GM19468 (cell line): Measurements from ENCODE around the gene UNC13D.

Source experiments
- ATAC-seq: cut with Tn5 transposase; IDR thresholded peaks from one replicate; pipeline ENCODE4 v1.9.1; 2021; ENCODE audit warnings: mild to moderate bottlenecking, moderate library complexity, moderate number of reproducible peaks; ENCODE audit not compliant: unreplicated experiment; ENCODE audit errors: extremely low read depth

UNC13D gene

DNA sequence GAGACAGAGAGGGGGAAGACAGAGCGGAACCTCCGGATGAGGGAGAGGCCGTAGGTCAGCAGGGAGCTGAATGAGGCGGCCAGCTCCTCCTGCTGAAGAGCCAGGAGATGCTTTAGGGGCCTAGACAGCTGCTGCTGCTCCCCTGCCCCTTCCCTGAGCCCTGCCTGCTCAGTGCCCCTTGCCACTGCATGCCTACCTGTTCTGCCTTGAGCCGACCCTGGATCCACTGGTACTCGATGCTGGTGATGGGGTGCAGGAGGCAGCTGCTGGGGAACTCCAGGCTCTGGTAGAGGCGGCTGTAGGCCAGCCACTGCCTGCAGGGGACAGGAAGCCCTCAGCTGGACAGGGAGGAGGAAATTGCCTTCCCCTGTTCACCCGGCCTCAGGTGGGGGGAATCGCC, 7.6 kb downstream of the UNC13D start:
- no peak for ATAC-seq

DNA sequence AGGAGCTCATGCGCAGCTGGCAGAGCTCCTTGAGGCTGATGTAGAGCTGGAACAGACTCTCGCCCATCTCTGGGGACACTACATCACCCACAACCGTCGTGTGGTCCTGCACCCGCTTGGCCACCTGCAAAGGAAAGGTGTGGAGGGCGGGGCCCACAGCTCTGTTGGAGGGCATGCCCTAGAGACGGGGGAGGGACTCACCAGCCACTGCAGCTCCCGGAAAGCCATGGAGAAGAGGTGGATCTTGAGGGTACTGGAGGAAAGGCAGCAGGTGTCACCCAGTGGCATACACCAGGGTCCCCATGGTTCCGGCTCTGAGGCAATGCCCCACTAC, 8.6 kb downstream of the UNC13D start:
- no peak for ATAC-seq

GRCh38 chr17:75834928-75835653, 9.1 kb downstream of the UNC13D start:
- ATAC-seq = no peak

DNA sequence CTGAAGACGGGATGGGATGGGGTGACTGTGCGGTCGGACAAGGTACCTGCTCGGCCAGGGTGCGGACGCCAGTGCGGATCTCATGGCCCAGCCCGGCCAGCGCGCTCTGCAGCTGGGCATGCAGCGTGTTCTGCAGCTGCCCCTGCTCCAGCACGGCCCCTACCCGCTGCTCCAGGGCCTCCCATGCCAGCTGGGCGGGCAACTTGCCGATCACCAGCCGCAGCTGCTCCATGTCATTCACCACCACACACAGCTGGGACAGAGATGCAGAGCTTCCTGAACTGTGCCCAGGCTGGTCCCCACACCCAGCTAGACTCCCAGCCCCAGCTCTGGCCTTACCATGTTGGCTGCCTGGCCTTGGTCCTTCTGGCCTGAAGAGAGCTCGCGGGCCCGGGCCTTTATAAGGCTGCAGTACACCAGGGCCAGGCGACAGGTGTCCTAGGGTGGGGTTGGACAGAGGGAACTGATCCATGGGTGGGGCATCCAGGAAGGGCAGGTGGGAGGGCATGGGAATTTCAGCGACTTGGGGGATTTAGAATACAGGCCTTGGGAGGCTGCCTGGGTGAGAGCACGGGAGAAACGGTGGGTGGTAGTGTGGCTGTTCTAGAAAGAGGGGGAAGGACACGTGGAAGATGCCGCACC, 9.8 kb downstream of the UNC13D start:
- ATAC-seq = no peak

GRCh38 chr17:75832652-75833400, 11.4 kb downstream of the UNC13D start:
- no peak for ATAC-seq

GRCh38 chr17:75832164-75832651, 12.0 kb downstream of the UNC13D start:
- ATAC-seq = no peak

GRCh38 chr17:75831032-75831571, 13.1 kb downstream of the UNC13D start:
- no peak for ATAC-seq

DNA sequence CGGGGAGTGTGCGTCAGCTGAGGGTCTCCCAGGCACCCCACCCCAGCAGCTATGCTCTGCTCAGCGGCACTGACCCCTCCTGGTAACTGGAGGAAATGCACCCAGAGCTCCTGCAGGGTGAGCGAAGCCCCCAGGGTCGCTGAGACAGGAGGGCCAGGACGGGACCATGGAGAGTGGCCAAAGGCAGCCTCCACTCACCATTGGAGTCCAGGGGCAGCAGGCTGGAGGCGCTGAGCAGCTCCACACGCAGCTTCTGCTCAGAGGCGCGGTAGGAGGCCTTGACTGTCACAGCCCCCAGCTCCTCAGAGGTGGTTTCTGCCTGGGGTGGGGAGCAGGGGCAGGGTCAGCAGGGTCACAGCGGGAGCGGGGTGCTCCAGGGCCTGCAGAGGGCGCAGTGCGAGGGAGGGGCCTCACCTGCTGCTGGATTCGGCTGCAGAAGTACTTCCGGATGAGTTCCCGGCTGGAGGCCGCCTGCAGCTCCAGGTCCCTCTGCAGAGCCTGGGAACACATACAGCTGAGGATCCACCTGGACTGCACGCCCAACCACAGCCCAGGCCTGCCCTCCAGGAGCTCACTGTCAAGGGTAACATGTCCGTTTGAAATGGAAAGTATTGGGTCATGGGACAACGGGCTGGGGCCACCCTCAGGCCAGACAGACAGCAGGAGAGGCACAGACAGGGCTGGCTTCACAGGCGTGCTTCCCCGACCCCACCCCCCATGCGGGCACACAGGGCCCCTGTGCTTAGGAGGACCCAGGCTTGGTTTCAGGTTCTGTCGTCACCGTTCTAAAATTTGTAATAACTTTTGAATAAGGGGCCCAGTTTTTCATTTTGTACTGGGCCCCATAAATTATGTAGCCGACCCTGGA, 13.8 kb downstream of the UNC13D start:
- ATAC-seq = no peak

DNA sequence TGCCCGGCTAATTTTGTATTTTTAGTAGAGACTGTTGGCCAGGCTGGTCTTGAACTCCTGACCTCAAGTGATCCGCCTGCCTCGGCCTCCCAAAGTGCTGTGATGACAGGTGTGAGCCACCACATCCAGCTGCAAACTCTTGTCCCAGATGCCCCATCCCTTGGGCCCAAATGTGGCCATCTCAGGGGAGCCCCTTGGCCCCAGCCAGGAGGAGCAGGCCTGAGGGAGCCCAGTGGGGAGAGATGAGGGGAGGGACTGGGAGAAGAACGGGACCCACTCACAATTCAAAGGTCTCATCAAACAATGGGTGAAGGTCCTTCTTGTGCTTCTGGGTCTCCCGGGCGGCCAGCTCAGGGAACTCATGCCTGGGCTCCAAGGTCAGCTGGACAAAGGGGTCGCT, 14.5 kb downstream of the UNC13D start:
- ATAC-seq = no peak

DNA sequence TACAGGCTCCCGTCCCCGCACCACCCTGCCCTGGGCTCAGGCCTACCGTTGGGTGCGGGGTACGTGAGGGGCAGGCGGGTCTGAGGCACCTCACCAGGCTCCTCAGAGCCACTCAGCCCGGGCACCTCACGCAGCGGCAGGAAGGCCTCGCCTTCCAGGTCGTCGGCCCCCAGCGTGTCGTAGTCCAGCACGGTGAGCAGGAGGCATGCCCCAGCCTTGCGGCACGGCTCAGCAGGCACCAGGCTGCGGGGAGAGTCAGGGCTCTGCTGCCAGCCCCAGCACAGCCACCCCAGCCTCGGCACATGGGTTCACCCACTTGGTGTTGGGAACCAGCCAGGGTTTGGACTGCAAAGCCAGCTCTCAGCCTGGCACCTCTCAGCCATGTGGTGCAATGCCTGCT, 15.5 kb downstream of the UNC13D start:
- ATAC-seq = no peak

- ATAC-seq = no peak
These were observed 16.2 kb downstream of the UNC13D start for GRCh38 chr17:75828076-75828400.

DNA sequence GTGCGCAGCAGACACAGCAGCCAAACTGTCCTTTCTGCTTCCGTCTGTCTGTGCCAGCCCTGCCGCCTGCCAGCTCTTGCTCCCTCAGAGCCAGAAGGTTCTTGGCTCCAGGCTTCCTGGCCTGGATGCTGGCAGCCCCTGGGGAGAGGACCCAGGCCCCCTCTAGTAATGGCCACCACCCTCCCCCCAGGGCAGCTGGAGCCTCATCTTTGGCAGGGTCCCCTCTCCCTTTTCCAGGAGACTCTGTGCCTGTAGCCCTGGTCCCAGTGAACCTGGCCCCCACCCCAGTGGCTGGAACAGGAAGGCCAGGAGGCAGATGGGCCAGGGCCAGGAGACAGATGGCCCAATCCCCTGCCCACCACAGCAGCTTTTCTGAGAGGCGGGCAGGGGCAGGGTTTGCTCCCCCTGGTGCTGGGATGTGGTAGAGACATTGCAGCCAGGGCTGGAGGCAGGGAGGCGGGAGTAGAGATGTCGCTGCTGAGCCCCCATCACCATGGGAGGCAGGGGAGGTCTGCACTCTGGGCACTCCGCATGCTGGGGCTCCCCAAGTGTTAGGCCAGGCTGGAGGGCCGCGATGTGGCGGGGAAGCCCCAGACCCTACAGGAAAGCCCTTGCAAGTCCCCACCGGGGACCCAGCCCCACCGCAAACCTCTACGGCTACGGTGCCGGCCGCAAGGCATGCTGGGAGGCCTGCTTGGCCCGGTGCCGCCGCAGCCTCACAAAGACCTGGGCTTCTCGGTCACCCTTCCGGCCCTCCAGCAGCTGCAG, 16.7 kb downstream of the UNC13D start:
- ATAC-seq = no peak

DNA sequence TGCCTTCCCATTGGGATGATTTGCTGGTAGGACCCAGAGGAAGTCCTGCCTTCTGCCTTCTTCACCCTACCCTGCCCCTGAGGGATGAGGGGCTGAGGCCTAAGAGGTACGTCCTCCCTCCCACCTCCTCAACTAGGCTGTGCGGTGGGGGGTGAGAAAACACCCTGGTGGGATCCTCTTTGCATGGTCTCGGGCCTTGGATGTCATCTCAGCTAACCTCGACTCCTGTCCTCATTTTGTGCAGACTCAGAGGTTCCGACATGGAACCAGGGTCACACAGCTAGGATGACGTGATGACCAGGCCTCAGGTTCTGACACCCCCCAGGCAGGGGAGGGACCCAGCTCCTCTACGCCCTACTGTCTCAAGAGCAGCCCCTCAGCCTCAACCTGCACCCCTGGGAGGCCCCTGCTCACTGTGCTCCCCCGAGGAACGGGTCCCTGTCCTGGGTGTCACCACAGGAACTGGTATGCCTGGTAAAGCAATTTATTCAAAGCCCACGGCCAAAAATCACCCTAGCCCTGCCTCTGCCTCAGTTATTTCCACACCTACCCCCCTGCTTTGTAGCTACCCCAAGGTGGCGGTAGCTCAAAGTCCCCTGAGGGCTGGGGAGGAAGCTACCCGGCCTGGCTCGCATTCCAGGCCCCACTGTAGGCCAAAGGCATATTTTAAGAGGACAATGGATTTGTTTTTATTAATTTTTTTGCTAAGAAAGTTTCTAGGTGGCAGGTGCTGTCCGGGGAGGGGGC, 17.5 kb downstream of the UNC13D start:
- ATAC-seq = no peak

DNA sequence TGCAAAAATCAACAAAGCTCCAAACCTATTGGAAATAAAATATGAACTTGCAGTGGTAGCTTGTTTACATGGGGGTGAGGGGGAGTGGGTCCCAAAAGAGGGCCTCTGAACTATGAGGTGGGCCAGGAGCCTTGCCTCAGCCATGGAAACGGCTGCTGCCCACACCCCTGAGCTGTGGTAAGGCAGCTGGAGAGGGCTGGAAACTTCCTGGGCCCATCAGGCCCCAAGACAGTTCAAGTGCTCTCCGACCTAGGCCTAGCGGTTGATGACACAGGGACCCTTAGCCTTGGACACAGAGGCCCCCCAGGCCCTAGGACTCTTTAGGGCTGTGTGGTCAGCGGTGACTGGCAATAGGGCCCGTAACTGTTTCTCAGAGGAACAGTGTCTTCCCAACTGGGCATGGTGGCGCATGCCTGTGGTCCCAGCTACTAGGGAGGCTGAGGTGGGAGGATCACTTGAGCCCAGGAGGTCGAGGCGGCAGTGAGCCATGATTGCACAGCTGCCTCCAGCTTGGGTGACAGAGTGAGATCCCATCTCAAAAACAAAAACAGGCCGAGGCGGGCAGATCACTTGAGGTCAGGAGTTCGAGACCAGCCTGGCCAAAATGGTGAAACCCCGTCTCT, 18.3 kb downstream of the UNC13D start:
- ATAC-seq = no peak

DNA sequence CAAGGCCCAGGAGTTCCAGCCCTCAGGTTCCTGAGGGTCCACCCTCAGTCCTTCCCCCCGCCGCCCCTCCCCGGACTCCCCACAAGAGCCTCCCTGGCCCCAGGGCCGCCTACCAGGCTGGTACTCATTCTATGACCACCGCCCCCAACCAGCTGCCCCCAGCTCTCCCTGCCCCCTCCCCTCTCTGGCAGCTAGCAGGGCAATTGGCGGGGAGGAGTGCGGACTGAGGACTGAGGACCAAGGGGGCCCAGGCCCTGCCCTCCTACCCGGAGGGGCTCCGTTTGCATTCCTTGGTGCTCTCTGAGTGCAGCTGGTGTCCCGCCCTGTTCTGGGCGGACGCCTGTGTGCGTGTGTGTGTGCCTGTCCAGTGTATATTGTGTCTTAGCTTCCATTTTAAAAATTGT, 19.1 kb downstream of the UNC13D start:
- no peak for ATAC-seq

DNA sequence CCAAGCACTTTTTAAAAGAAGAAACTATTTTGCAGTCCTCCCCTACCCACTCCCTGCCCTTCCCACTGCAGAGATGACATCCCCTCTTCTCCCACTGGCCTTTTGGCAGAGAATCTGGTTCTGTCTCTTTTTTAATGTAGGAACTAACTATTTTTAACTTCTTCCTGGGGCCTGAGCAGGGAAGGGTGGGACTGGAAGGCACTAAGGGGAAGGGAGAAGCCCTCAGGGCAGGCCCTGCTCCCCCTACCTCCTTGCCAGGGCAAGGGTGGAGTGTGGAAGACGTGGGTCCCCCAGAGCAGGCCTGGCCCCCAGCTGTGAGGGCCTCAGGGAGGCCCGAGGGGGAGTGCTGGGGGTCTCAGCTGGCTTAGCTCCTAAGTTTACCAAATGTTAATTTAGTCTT, 19.5 kb downstream of the UNC13D start:
- ATAC-seq = no peak

DNA sequence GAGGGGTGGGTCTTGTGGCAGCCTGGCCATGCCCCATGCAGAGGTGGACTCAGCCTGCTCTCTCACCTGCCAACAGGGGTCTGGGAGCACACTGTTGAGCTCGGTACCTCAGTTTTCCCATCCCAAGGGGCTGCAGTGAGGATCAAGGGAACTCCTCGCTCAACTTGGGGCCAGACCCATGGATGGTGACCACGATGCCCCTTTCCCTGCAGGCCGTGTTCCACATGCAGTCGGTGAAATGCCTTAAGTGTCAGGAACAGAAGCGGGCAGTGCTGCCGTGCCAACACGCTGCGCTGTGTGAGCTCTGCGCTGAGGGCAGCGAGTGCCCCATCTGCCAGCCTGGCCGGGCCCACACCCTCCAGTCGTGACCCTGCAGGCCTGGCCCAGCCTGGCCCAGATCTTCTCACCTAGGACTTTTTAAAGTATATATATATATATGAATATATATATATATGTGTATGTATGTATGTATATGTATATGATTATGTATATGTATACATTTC, 20.1 kb downstream of the UNC13D start:
- ATAC-seq = no peak
